Fibroblast of the conjunctiva (primary cell): ENCODE results near the gene ALOX15.
"Not testable (repeated sequence)": the region's sequence is repeated elsewhere in the genome, so short reads cannot be mapped to it uniquely, and the experiment has no call there.

Source experiments
- DNase-seq: peaks from one replicate; pipeline ENCODE4 v3.0.0-alpha.2; 2010; ENCODE audit warnings: low read depth

Gene ALOX15

GRCh38 chr17:4648741-4649140, 7.3 kb upstream of the ALOX15 start:
- DNase-seq, result no peak

- DNase-seq, result no peak
These were observed 4.2 kb upstream of the ALOX15 start for GRCh38 chr17:4645642-4646041.

- no peak for DNase-seq
These were observed 2.2 kb upstream of the ALOX15 start for GRCh38 chr17:4643676-4644075.

- no peak for DNase-seq
These were observed 808 bp upstream of the ALOX15 start for GRCh38 chr17:4642286-4642685.

- DNase-seq, result not testable (repeated sequence)
These were observed 799 bp downstream of the ALOX15 start for GRCh38 chr17:4640569-4641188.

- not testable (repeated sequence) for DNase-seq
These were observed 2.0 kb downstream of the ALOX15 start for GRCh38 chr17:4639301-4640059.

- not testable (repeated sequence) for DNase-seq
These were observed 2.7 kb downstream of the ALOX15 start for GRCh38 chr17:4638766-4639165.

- no peak for DNase-seq
These were observed 4.9 kb downstream of the ALOX15 start for GRCh38 chr17:4636474-4637100.

GRCh38 chr17:4635823-4636375, 5.6 kb downstream of the ALOX15 start:
- no peak for DNase-seq

GRCh38 chr17:4634976-4635375, 6.5 kb downstream of the ALOX15 start:
- DNase-seq, result no peak

- no peak for DNase-seq
These were observed 7.8 kb downstream of the ALOX15 start for GRCh38 chr17:4633643-4634042.

GRCh38 chr17:4632581-4632920, 8.9 kb downstream of the ALOX15 start:
- no peak for DNase-seq

- DNase-seq, result no peak
These were observed 9.5 kb downstream of the ALOX15 start for GRCh38 chr17:4631836-4632580.

- DNase-seq, result no peak
These were observed 10.0 kb downstream of the ALOX15 start for GRCh38 chr17:4631431-4631830.

- DNase-seq, result no peak
These were observed 14.7 kb downstream of the ALOX15 start for GRCh38 chr17:4626734-4627256.

GRCh38 chr17:4625181-4625617, 16.3 kb downstream of the ALOX15 start:
- DNase-seq, result no peak

- DNase-seq, result not testable (repeated sequence)
These were observed 17.0 kb downstream of the ALOX15 start for GRCh38 chr17:4624451-4624911.

GRCh38 chr17:4623249-4623648, 18.2 kb downstream of the ALOX15 start:
- DNase-seq, result no peak

- no peak for DNase-seq
These were observed 19.1 kb downstream of the ALOX15 start for GRCh38 chr17:4622375-4622774.

GRCh38 chr17:4620531-4621101, 20.9 kb downstream of the ALOX15 start:
- DNase-seq, result no peak

GRCh38 chr17:4617590-4618351, 23.7 kb downstream of the ALOX15 start:
- DNase-seq, result no peak
